A673 (cell line): ENCODE data around the gene TNFRSF12A.

Experiments
- EZH2 ChIP-seq: fragments of 200-600 bp; sonication (generic); IDR thresholded peaks from 2 replicates; pipeline ENCODE4 v1.6.1; 2017; ENCODE audit warnings: borderline replicate concordance, low read depth, mild to moderate bottlenecking, mixed read lengths, antibody characterized with exemption, low read length; ENCODE audit not compliant: poor library complexity, severe bottlenecking
- TF ChIP-seq, protein P1 (sequence below): fragments of 300-800, 200-600 bp; sonication (generic); conservative IDR thresholded peaks from 2 replicates; pipeline ENCODE4 v1.5.1; 2017; ENCODE audit warnings: low read depth, mild to moderate bottlenecking, antibody characterized with exemption, low read length, moderate library complexity, mixed read lengths

DNA sequence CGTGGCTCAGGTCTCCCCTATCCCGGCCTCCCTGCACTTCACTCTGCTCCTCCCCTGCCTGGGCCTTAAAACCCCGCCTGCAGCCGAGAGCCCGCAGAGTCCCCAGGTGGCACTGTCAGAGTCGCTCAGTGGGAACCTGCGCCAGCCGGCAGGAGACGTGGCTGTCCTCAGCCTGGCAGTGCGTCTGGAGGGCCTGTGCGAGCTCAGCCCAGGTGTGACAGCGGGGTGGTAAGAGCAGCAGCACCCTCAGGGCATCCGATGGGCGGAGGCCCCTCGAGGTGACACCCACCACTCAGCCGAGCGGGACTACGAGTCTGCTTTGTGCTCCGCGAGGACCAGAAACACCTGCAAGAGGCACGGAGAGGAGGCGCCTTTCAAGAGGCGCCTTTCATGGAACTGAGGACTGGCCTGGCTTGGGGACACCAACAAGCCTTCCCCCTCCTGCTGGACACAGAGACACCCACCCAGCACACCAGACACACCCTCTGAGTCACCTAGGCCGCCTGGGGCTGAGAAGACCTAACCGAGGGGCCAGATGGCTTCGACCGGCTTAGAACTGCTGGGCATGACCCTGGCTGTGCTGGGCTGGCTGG is 7.2 kb upstream of the TNFRSF12A start, which contains the start of gene CLDN9:
- TF ChIP-seq, protein P1, sequence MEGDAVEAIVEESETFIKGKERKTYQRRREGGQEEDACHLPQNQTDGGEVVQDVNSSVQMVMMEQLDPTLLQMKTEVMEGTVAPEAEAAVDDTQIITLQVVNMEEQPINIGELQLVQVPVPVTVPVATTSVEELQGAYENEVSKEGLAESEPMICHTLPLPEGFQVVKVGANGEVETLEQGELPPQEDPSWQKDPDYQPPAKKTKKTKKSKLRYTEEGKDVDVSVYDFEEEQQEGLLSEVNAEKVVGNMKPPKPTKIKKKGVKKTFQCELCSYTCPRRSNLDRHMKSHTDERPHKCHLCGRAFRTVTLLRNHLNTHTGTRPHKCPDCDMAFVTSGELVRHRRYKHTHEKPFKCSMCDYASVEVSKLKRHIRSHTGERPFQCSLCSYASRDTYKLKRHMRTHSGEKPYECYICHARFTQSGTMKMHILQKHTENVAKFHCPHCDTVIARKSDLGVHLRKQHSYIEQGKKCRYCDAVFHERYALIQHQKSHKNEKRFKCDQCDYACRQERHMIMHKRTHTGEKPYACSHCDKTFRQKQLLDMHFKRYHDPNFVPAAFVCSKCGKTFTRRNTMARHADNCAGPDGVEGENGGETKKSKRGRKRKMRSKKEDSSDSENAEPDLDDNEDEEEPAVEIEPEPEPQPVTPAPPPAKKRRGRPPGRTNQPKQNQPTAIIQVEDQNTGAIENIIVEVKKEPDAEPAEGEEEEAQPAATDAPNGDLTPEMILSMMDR, result no peak
- TF ChIP-seq EZH2, result no peak
